Measurements from ENCODE around the gene PRR35.
A peak's percentile ranks its signal among the peaks of the same experiment; 100 is the strongest.

PRR35 gene

DNA sequence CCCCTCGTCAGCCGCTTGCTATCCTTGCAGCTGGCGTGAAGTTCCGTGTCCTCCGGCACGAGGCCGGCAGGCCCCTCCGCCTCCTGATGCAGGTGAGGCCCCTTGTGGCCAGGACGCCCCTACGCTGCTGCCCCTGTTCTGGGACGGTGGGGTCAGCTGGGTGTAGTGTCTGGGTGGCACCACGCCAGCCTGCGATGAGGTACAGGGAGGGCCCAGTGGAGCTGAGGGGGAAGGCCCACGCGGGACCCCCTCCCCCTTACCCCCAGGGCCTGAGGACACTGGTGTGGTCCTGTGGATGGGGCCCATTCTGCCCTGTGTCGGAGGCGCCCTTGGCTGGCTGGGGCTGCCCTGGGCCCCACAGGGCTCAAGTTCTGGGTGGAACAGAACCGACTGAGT lies 22.0 kb downstream of the PRR35 start:
- Histone ChIP-seq H3K27ac (ENCODE audit: insufficient read depth, low read length, poor library complexity, severe bottlenecking) (no peak overlapping the region), H3K4me3 (ENCODE audit: insufficient read depth, low read depth, low read length, poor library complexity, severe bottlenecking) (no peak overlapping the region), H3K9me3 (ENCODE audit: control insufficient read depth, low read length) (no peaks in the 10 kb centered on the region), H3K27me3 (replicated peaks; ENCODE audit: control insufficient read depth, insufficient read depth, low read length, poor library complexity, severe bottlenecking) (no peaks in the 10 kb centered on the region), H3K36me3 (ENCODE audit: control insufficient read depth, insufficient read depth, low read length) (no peaks in the 10 kb centered on the region), H3K4me1 (ENCODE audit: control insufficient read depth, insufficient read depth, low read length, poor library complexity, severe bottlenecking) (no peaks in the 10 kb centered on the region)
- no peak for DNase-seq

DNA sequence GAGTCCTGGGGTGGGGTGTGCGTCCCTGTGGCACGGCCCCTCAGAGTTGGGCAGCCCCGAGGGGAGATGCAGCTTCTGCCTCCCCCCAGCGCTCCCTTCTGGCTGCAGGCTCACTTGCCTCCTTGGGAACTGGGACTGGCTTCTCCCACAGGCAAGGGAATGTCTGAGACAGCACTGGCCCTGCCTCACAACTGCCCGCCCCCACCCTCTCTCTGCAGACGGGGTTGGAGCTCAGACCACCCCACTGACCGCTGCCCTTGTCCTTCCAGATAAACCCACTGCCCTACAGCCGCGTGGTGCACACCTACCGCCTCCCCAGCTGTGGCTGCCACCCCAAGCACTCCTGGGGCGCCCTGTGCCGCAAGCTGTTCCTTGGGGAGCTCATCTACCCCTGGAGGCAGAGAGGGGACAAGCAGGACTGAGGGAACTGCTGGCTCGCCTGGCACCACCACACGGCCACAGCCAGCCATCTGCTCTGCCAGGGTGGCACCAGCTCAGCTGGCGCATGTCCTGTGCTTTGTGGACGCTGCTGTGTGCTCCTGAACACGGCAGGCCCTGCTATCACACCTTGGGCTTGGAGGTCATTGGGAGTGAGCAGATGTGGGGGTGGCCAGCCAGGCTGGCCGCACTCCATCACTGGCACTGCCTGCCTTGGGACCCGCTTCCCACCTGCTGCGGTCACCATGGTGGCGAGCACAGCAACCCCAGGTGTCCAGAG lies 22.6 kb downstream of the PRR35 start:
- no peaks in the 10 kb centered on the region for H3K36me3 ChIP-seq (ENCODE audit: control insufficient read depth, insufficient read depth, low read length)
- H3K27me3 ChIP-seq (replicated peaks; ENCODE audit: control insufficient read depth, insufficient read depth, low read length, poor library complexity, severe bottlenecking): no peaks in the 10 kb centered on the region
- no peak overlapping the region for H3K27ac ChIP-seq (ENCODE audit: insufficient read depth, low read length, poor library complexity, severe bottlenecking)
- no peaks in the 10 kb centered on the region for H3K9me3 ChIP-seq (ENCODE audit: control insufficient read depth, low read length)
- peaks cover under 1% of the 10 kb centered on the region for H3K4me1 ChIP-seq (ENCODE audit: control insufficient read depth, insufficient read depth, low read length, poor library complexity, severe bottlenecking)
- H3K4me3 ChIP-seq (ENCODE audit: insufficient read depth, low read depth, low read length, poor library complexity, severe bottlenecking): no peak overlapping the region
- no peak for DNase-seq

DNA sequence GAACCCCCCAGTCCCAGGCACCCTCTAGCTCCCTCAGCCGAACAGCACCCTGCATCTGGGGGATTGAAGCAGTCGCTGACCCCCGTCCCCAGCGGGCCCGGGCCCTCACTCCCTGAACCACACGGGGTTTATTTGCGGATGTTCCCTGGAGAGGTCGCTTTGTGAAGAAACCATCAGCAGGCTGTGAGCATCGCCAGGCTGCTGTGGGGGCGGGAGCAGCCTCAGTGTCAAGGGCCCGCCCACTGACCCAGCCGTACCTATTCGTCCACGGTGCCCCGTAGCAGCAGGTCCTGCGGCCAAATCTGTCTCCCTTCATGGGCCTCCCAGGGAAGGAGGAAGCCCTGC lies 23.2 kb downstream of the PRR35 start:
- H3K4me1 ChIP-seq (ENCODE audit: control insufficient read depth, insufficient read depth, low read length, poor library complexity, severe bottlenecking): peaks cover 2% of the 10 kb centered on the region
- no peaks in the 10 kb centered on the region for H3K27me3 ChIP-seq (replicated peaks; ENCODE audit: control insufficient read depth, insufficient read depth, low read length, poor library complexity, severe bottlenecking)
- H3K4me3 ChIP-seq (ENCODE audit: insufficient read depth, low read depth, low read length, poor library complexity, severe bottlenecking): no peak overlapping the region
- H3K27ac ChIP-seq (ENCODE audit: insufficient read depth, low read length, poor library complexity, severe bottlenecking): no peak overlapping the region
- H3K9me3 ChIP-seq (ENCODE audit: control insufficient read depth, low read length): no peaks in the 10 kb centered on the region
- DNase-seq: no peak
- no peaks in the 10 kb centered on the region for H3K36me3 ChIP-seq (ENCODE audit: control insufficient read depth, insufficient read depth, low read length)

DNA sequence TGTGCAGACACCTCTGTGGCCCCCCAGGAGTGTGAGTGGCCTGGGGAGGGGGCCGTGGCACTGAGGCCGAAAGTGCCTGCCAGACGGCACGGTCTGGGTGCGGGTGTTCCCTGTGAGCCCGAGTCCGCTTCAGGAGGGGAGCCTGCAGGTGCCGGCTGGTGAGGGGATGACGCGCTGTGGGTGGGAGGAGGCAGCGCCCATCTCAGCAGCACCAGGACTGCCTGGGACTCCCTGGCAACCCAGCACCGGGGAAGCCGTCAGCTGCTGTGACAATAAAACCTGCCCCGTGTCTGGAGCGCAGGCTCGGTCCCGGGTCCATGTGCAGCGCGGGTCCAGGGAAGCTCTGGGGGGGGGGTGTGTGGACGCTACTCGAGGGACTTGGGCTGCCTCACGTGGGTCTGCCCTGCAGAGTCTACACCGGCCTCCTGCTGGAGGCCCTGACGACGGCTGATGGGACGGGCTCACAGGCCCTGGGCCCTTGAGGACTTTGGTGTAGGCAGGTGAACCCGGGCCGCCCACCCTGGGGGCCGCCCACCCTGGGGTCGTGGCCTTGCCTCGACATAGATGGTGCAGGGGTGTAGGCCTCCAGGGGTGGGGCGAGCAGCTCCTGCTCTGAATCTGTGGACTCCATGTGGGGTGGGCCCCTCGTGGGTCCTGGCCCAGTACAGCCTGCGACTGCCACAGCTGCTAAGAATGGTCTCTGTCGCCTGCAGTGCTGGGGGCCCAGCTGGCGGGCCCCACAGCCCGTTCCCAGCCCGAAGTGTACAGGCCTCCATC lies 23.8 kb downstream of the PRR35 start:
- Histone ChIP-seq H3K9me3 (ENCODE audit: control insufficient read depth, low read length) (no peaks in the 10 kb centered on the region), H3K27me3 (replicated peaks; ENCODE audit: control insufficient read depth, insufficient read depth, low read length, poor library complexity, severe bottlenecking) (no peaks in the 10 kb centered on the region), H3K27ac (ENCODE audit: insufficient read depth, low read length, poor library complexity, severe bottlenecking) (no peak overlapping the region), H3K4me3 (ENCODE audit: insufficient read depth, low read depth, low read length, poor library complexity, severe bottlenecking) (no peak overlapping the region), H3K36me3 (ENCODE audit: control insufficient read depth, insufficient read depth, low read length) (no peaks in the 10 kb centered on the region), H3K4me1 (ENCODE audit: control insufficient read depth, insufficient read depth, low read length, poor library complexity, severe bottlenecking) (peaks cover 4% of the 10 kb centered on the region)
- no peak for DNase-seq

DNA sequence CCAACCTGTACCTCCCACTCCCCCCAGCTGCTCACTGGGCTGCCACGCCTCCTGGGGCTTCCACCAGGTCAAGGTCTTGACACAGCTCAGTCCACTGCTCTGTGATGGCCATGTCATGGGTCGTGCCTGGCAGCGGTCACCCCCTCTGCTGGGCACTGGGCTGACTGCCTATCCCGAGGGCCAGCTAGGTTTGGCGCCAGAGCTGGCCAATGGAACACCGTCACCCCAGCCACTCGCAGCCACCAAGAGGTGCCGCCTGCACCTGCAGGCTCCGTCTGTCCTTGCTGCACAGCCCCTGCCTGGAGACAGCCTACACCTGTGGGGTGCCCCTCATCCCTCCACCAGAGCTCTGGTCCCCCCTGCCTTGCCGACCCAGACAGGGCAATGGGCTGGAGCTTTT lies 25.2 kb downstream of the PRR35 start:
- Histone ChIP-seq H3K4me3 (ENCODE audit: insufficient read depth, low read depth, low read length, poor library complexity, severe bottlenecking) (no peak overlapping the region), H3K4me1 (ENCODE audit: control insufficient read depth, insufficient read depth, low read length, poor library complexity, severe bottlenecking) (peaks cover 6% of the 10 kb centered on the region), H3K9me3 (ENCODE audit: control insufficient read depth, low read length) (no peaks in the 10 kb centered on the region), H3K36me3 (ENCODE audit: control insufficient read depth, insufficient read depth, low read length) (no peaks in the 10 kb centered on the region), H3K27ac (ENCODE audit: insufficient read depth, low read length, poor library complexity, severe bottlenecking) (no peak overlapping the region), H3K27me3 (replicated peaks; ENCODE audit: control insufficient read depth, insufficient read depth, low read length, poor library complexity, severe bottlenecking) (no peaks in the 10 kb centered on the region)
- no peak for DNase-seq

DNA sequence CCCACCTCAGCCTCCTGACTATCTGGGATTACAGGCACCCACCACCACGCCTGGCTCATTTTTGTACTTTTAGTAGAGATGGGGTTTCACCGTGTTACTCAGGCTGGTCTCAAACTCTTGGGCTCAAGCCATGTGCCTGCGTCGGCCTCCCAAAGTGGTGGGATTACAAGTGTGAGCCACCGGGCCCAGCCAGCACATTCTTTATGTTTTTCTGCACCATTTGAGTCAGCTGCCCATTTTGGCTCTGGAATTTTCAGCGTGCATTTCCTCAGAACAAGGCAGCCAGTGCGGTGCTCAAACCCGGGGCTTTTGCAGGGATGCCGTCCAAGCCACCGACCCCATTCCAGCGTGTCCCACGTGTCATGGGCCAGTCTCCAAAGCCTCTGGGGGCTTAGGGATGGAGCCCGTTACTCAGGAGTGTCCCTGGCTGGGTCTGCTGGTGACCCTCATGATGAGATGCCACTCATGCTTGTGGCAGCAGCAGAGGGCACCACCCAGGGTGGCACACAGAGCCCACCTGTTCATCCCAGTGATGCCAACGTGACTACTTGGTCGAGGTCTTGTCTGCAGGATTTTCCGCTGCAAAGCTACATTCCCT lies 26.0 kb downstream of the PRR35 start:
- H3K27me3 ChIP-seq (replicated peaks; ENCODE audit: control insufficient read depth, insufficient read depth, low read length, poor library complexity, severe bottlenecking): no peaks in the 10 kb centered on the region
- no peak for DNase-seq
- peaks cover 14% of the 10 kb centered on the region for H3K4me1 ChIP-seq (ENCODE audit: control insufficient read depth, insufficient read depth, low read length, poor library complexity, severe bottlenecking)
- H3K27ac ChIP-seq (ENCODE audit: insufficient read depth, low read length, poor library complexity, severe bottlenecking): no peak overlapping the region
- no peak overlapping the region for H3K4me3 ChIP-seq (ENCODE audit: insufficient read depth, low read depth, low read length, poor library complexity, severe bottlenecking)
- H3K9me3 ChIP-seq (ENCODE audit: control insufficient read depth, low read length): no peaks in the 10 kb centered on the region
- no peaks in the 10 kb centered on the region for H3K36me3 ChIP-seq (ENCODE audit: control insufficient read depth, insufficient read depth, low read length)

DNA sequence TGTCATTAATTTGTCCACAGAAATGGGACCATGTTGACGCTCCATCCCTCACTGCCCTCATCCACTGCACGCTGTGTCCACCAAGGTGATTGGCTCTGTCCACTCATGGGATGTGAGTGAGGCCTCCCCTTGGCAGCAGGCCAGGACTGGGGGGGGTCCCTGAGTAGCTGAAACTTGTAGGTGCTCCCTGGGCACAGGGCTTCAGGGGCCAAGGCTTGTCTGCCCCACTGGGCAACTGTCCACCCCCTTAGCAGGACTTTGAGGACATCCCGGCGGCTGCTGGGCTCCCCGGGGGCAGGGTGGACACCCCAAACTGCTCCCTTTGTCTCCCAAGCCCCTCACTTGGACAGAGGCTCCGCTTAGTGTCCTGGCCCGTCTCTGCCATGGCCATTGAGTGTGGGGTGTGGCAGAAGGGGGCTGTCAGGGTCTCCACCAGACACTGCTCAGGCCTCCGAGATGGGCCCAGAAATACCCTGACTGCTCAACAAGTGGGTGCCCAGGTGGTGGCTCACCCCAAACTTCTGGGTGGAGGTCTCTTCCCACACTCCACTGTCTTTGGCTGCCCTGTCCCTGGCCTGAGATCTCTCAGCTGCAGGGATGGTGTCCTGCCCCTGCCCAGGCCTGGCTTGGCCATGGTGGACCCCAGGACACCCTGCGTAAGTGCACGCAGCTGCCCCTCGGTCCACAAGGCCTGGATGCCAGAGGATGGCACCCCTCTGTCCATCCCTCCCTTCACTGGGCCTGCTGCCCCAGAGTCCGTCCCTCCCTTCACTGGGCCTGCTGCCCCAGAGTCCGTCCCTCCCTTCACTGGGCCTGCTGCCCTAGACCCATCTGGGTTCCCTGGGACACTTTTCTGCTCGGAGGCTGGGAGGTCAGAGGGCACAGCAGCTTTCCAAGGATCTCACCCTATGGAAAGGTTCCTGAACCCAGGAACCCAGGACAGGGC lies 26.7 kb downstream of the PRR35 start:
- DNase-seq: no peak
- Histone ChIP-seq H3K36me3 (ENCODE audit: control insufficient read depth, insufficient read depth, low read length) (no peaks in the 10 kb centered on the region), H3K9me3 (ENCODE audit: control insufficient read depth, low read length) (no peaks in the 10 kb centered on the region), H3K4me1 (ENCODE audit: control insufficient read depth, insufficient read depth, low read length, poor library complexity, severe bottlenecking) (peaks cover 18% of the 10 kb centered on the region), H3K27ac (ENCODE audit: insufficient read depth, low read length, poor library complexity, severe bottlenecking) (no peak overlapping the region), H3K27me3 (replicated peaks; ENCODE audit: control insufficient read depth, insufficient read depth, low read length, poor library complexity, severe bottlenecking) (no peaks in the 10 kb centered on the region), H3K4me3 (ENCODE audit: insufficient read depth, low read depth, low read length, poor library complexity, severe bottlenecking) (no peak overlapping the region)

DNA sequence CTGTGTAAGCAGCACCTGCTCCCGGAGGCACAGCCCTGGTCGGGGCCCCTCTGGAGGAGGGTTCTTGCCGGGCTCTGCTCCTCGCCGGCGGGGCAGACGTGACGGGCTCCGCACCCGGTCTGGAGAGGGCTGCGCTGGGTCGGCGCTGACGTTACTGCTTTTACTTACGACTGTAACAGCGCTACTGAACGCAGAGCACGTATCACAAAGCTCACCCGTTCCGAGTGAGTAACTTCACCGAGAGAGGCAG lies 28.4 kb downstream of the PRR35 start:
- H3K9me3 ChIP-seq (ENCODE audit: control insufficient read depth, low read length): no peaks in the 10 kb centered on the region
- H3K27ac ChIP-seq (ENCODE audit: insufficient read depth, low read length, poor library complexity, severe bottlenecking): peak overlapping the region; percentile 89
- H3K4me3 ChIP-seq (ENCODE audit: insufficient read depth, low read depth, low read length, poor library complexity, severe bottlenecking): peak overlapping the region; percentile 85
- H3K4me1 ChIP-seq (ENCODE audit: control insufficient read depth, insufficient read depth, low read length, poor library complexity, severe bottlenecking): peaks cover 19% of the 10 kb centered on the region
- no peaks in the 10 kb centered on the region for H3K36me3 ChIP-seq (ENCODE audit: control insufficient read depth, insufficient read depth, low read length)
- DNase-seq: peak; percentile 39 to 55 (median 51)
- H3K27me3 ChIP-seq (replicated peaks; ENCODE audit: control insufficient read depth, insufficient read depth, low read length, poor library complexity, severe bottlenecking): no peaks in the 10 kb centered on the region

DNA sequence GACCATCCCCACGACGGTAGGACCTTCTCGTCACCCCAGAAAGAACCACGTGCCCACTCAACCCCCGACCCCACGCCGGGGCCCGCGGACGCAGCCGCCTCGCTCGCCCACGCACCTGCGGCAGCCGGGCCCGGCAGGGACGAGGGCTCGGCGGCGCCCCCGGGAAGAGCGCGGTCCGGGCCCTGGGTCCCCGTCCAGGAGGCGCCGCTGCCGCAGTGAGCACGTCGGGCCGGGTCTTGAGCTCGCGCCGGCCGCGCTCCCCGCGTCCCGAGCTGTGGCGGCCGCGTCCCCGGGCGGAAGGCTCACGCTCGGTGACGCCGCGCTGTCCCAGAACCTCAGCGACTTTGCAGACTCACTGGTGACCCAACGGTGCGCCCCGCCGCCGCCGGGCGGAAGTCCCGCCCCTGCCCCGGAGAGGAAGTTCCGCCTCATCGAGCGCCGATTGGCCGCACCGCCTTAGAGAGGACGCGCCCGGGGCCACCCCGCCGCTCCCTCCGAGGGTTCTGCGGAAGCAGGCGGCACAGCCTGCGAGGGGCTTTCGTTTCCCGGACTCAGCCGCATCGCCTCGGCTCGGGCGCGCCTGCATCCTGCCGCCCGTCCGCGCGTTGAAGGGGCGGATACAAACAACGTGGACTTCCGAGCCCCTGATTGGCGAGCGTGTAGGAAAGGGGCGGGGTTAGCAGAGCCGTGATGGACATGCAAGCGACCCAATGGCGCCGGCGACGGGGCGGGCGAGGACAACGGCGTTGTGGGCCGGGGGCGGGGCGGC lies 28.9 kb downstream of the PRR35 start:
- no peaks in the 10 kb centered on the region for H3K27me3 ChIP-seq (replicated peaks; ENCODE audit: control insufficient read depth, insufficient read depth, low read length, poor library complexity, severe bottlenecking)
- DNase-seq: peak; percentile 95 to 98 (median 98)
- peak overlapping the region; percentile 89 for H3K27ac ChIP-seq (ENCODE audit: insufficient read depth, low read length, poor library complexity, severe bottlenecking)
- no peaks in the 10 kb centered on the region for H3K9me3 ChIP-seq (ENCODE audit: control insufficient read depth, low read length)
- H3K36me3 ChIP-seq (ENCODE audit: control insufficient read depth, insufficient read depth, low read length): no peaks in the 10 kb centered on the region
- H3K4me1 ChIP-seq (ENCODE audit: control insufficient read depth, insufficient read depth, low read length, poor library complexity, severe bottlenecking): peaks cover 19% of the 10 kb centered on the region
- H3K4me3 ChIP-seq (ENCODE audit: insufficient read depth, low read depth, low read length, poor library complexity, severe bottlenecking): peak overlapping the region; percentile 85

Data from effector memory CD4-positive, alpha-beta T cell (primary cell).